HepG2 (cell line): ENCODE data around the gene RUSF1. TPM values are rescaled to one million over a fixed set of nuclear protein-coding genes. Genes with fewer than 3 reads are reported as not detected.

Source experiments
- ATAC-seq: fragments of 200-7000 bp; cut with Tn5 transposase; 3 replicates; pipeline ENCODE4 v1.9.1; 2020; ENCODE audit warnings: mild to moderate bottlenecking, moderate library complexity
- BruUV-seq: library from RNA; stranded (reverse); fragments of 400-500 nt; replicated peaks from 2 replicates; lab custom pipeline; 2021; lab: Mats Ljungman, UMichigan
- CTCF ChIA-PET: fragments of 300-600 bp; formaldehyde crosslinking; extraction: SDS; loops from one replicate; lab custom pipeline; 2021; ENCODE audit warnings: low total read pairs, inconsistent platforms, low intra/inter-chr PET ratio; lab: Yijun Ruan, JAX
- POLR2A ChIA-PET: fragments of 350-600 bp; sonication (Branson Sonifier 250); formaldehyde crosslinking; loops from one replicate; lab custom pipeline; 2020; ENCODE audit warnings: antibody characterized with exemption, inconsistent platforms; lab: Yijun Ruan, JAX
- DNase-seq: peaks from one replicate; pipeline ENCODE4 v3.0.0-alpha.2; 2015; ENCODE audit warnings: low spot score
- FAIRE-seq: peaks from 3 replicates; lab custom pipeline; 2011; peaks lifted over from hg19 to GRCh38; lab: Jason Lieb, UNC
- H2AFZ ChIP-seq: one replicate; pipeline ENCODE4 v1.6.1; 2011; ENCODE audit warnings: low read length, inconsistent platforms
- H3K27ac ChIP-seq: fragments of 300-600 bp; 3 replicates; pipeline ENCODE4 v1.8.0; 2011; ENCODE audit warnings: mixed run types, mild to moderate bottlenecking, mixed read lengths, low read length, inconsistent platforms; ENCODE audit not compliant: insufficient read depth; ENCODE audit errors: extremely low read length
- H3K27me3 ChIP-seq, 2 experiments: fragments of 200-600 bp in 1 of 2; 2 replicates in 1 of 2; 3 replicates in 1 of 2; pipeline versions ENCODE4 v1.6.0 to v1.8.0; 2011; ENCODE audit warnings: low read length in 2 of 2, mild to moderate bottlenecking in 2 of 2, moderate library complexity in 2 of 2, inconsistent platforms in 1 of 2; ENCODE audit not compliant: insufficient read depth in 2 of 2, control insufficient read depth in 1 of 2
- H3K36me3 ChIP-seq, 2 experiments: fragments of 200-600 bp in 1 of 2; replicated peaks in 1 of 2; 2 replicates in 1 of 2; 3 replicates in 1 of 2; pipeline versions ENCODE4 v1.5.1 to v1.8.0; 2011; ENCODE audit warnings: low read length in 2 of 2, inconsistent platforms in 1 of 2; ENCODE audit not compliant: insufficient read depth in 2 of 2, control insufficient read depth in 1 of 2
- H3K4me1 ChIP-seq: 2 replicates; pipeline ENCODE4 v1.5.1; 2012; ENCODE audit warnings: low read length, inconsistent platforms; ENCODE audit not compliant: insufficient read depth
- H3K4me2 ChIP-seq: 2 replicates; pipeline ENCODE4 v1.6.0; 2011; ENCODE audit warnings: low read depth, low read length, inconsistent platforms
- H3K4me3 ChIP-seq, 3 experiments: fragments of 200-600 bp in 1 of 3; sonication (generic), shearing (Covaris generic) in 1 of 3; replicated peaks in 1 of 3; 2 replicates each; pipeline ENCODE4 v1.5.1; 2011 to 2016; ENCODE audit warnings: low read length in 3 of 3, inconsistent platforms in 2 of 3, low read depth in 2 of 3, mild to moderate bottlenecking in 2 of 3, control low read depth in 1 of 3, mixed read lengths in 1 of 3; ENCODE audit not compliant: insufficient read depth in 1 of 3
- H3K79me2 ChIP-seq: one replicate; pipeline ENCODE4 v1.6.1; 2011; ENCODE audit warnings: low read length, inconsistent platforms; ENCODE audit not compliant: insufficient read depth
- H3K9ac ChIP-seq: 2 replicates; pipeline ENCODE4 v1.6.0; 2011; ENCODE audit warnings: mild to moderate bottlenecking, low read depth, low read length, inconsistent platforms; ENCODE audit not compliant: insufficient read depth
- H3K9me3 ChIP-seq: 2 replicates; pipeline ENCODE4 v1.5.1; 2012; ENCODE audit warnings: mild to moderate bottlenecking, low read length
- H4K20me1 ChIP-seq: 2 replicates; pipeline ENCODE4 v1.6.0; 2011; ENCODE audit warnings: inconsistent platforms, mild to moderate bottlenecking, low read length, moderate library complexity; ENCODE audit not compliant: insufficient read depth
- HNF4A ChIP-seq: sonication (generic); formaldehyde crosslinking; IDR thresholded peaks from 2 replicates; pipeline ENCODE4 v1.4.0; 2020; ENCODE audit warnings: missing genetic modification reagents
- HNF4G ChIP-seq, 2 experiments: sonication (generic) in 1 of 2; formaldehyde crosslinking in 1 of 2; IDR thresholded peaks; 2 replicates each; pipeline versions ENCODE4 v1.4.0 to v1.6.1; 2011 to 2020; ENCODE audit warnings: borderline replicate concordance in 2 of 2, low read depth in 2 of 2, mild to moderate bottlenecking in 2 of 2, low read length in 1 of 2, missing genetic modification reagents in 1 of 2, moderate library complexity in 1 of 2
- MED1 ChIP-seq: sonication (generic); formaldehyde crosslinking; IDR thresholded peaks from 2 replicates; pipeline ENCODE4 v1.4.0; 2020; ENCODE audit warnings: missing genetic modification reagents
- NR2F1 ChIP-seq, 2 experiments: fragments of 450-650 bp in 1 of 2; formaldehyde crosslinking in 1 of 2; IDR thresholded peaks; 2 replicates each; pipeline versions ENCODE4 v1.5.0 to v1.6.1; 2016 to 2020; ENCODE audit warnings: mild to moderate bottlenecking in 1 of 2, missing compliant biosample characterization in 1 of 2, missing genetic modification reagents in 1 of 2, moderate library complexity in 1 of 2
- NR2F6 ChIP-seq, 2 experiments: IDR thresholded peaks; 2 replicates each; pipeline ENCODE4 v1.6.1; 2016; ENCODE audit warnings: antibody characterized with exemption in 1 of 2, mild to moderate bottlenecking in 1 of 2
- PAXIP1 ChIP-seq: sonication (generic); formaldehyde crosslinking; conservative IDR thresholded peaks from 2 replicates; pipeline ENCODE4 v1.4.0; 2020; ENCODE audit warnings: mild to moderate bottlenecking, missing genetic modification reagents, moderate library complexity
- RARA ChIP-seq: IDR thresholded peaks from 2 replicates; pipeline ENCODE4 v1.6.1; 2016; ENCODE audit warnings: missing genetic modification reagents, missing compliant biosample characterization
- RXRA ChIP-seq: sonication (generic); formaldehyde crosslinking; IDR thresholded peaks from 2 replicates; pipeline ENCODE4 v1.5.1; 2020; ENCODE audit warnings: missing genetic modification reagents
- YEATS2 ChIP-seq: sonication (generic); formaldehyde crosslinking; IDR thresholded peaks from 2 replicates; pipeline ENCODE4 v1.4.0; 2020; ENCODE audit warnings: missing genetic modification reagents, borderline replicate concordance
- YY1 ChIP-seq: IDR thresholded peaks from 2 replicates; pipeline ENCODE4 v1.6.1; 2011; ENCODE audit warnings: low read length, low read depth, moderate library complexity, mild to moderate bottlenecking; ENCODE audit not compliant: insufficient read depth, insufficient replicate concordance
- ZFY ChIP-seq: sonication (generic); formaldehyde crosslinking; IDR thresholded peaks from 2 replicates; pipeline ENCODE4 v1.4.0; 2020; ENCODE audit warnings: missing genetic modification reagents
- ZNF446 ChIP-seq: sonication (generic); formaldehyde crosslinking; IDR thresholded peaks from 2 replicates; pipeline ENCODE4 v1.5.0; 2020; ENCODE audit warnings: mild to moderate bottlenecking, missing genetic modification reagents
- ZNF652 ChIP-seq: IDR thresholded peaks from 2 replicates; pipeline ENCODE4 v1.6.1; 2016; ENCODE audit warnings: low read depth, borderline replicate concordance
- ZNF703 ChIP-seq: sonication (generic); formaldehyde crosslinking; IDR thresholded peaks from 2 replicates; pipeline ENCODE4 v1.5.1; 2020; ENCODE audit warnings: missing genetic modification reagents, mild to moderate bottlenecking, moderate library complexity, borderline replicate concordance
- ZNF773 ChIP-seq: sonication (generic); formaldehyde crosslinking; IDR thresholded peaks from 2 replicates; pipeline ENCODE4 v1.4.0; 2020; ENCODE audit warnings: missing genetic modification reagents, borderline replicate concordance
- WGBS: methylation state at CpG from one replicate; pipeline ENCODE4 v1.1.6; 2017; ENCODE audit warnings: low lambda C conversion rate; 5-methylcytosine and 5-hydroxymethylcytosine counted together
- in situ Hi-C: cut with HindIII; loops from 2 replicates; pipeline ENCODE4 v1.10.0; 2017; ENCODE audit warnings: low pct_unique_long_range_greater_than_20kb; ENCODE audit not compliant: extremely low pct_ligation_motif_present
- intact Hi-C: fragments of 100-400 bp; cut with micrococcal nuclease; formaldehyde crosslinking; loops from one replicate; pipeline ENCODE4 v1.10.0; 2022; ENCODE audit not compliant: unreplicated experiment
- polyA plus RNA-seq, 8 experiments: library from polyadenylated mRNA; depleted of rRNA in 3 of 8; stranded (reverse) in 7 of 8; unstranded in 1 of 8; fragments of >200 nt; fragmentation: Illumina TruSeq in 4 of 8; extraction: Trizol in 4 of 8; gene quantifications; 2 replicates each; pipeline versions ENCODE4 v1.2.1 to v1.2.3, GENCODE V29; 2011 to 2016; ENCODE audit warnings: low read depth in 4 of 8, missing spikeins in 1 of 8, mixed read lengths in 1 of 8; ENCODE audit not compliant: insufficient read depth in 1 of 8
- total RNA-seq, 5 experiments: library from RNA; depleted of rRNA; stranded (reverse); fragments of >200 nt; fragmentation: Illumina TruSeq; extraction: Trizol; gene quantifications; 2 replicates each; pipeline ENCODE4 v1.2.3, GENCODE V29; 2016; ENCODE audit warnings: low read depth in 1 of 5
- TF ChIP-seq, protein P1 (sequence below): sonication (generic); formaldehyde crosslinking; IDR thresholded peaks from 2 replicates; pipeline ENCODE4 v1.4.0; 2020; ENCODE audit warnings: missing genetic modification reagents, borderline replicate concordance

Gene RUSF1
- total and polyA plus RNA-seq, 2 of the 13 experiments (the other 11 are each of a cell fraction or from before 2014, with no cell fraction given): 40.8 to 50.2 TPM

GRCh38 chr16:31473264-31473984, 34.8 kb downstream of the RUSF1 start:
- FAIRE-seq: no peak
- no TSS peak for BruUV-seq
- Histone ChIP-seq H3K36me3 (no peaks in the 10 kb centered on the region), H3K4me1 (peaks cover 55% of the 10 kb centered on the region), H3K4me2 (no peak overlapping the region), H3K4me3 (no peak overlapping the region), H2AFZ (no peak overlapping the region), H4K20me1 (no peaks in the 10 kb centered on the region), H3K79me2 (no peaks in the 10 kb centered on the region), H3K9ac (no peak overlapping the region), H3K27ac (no peak overlapping the region), H3K27me3 (peaks cover 0 to 7% of the 10 kb centered on the region in 2 experiments; a peak in 1 of 5 replicates), H3K9me3 (no peaks in the 10 kb centered on the region)
- ATAC-seq: no peak
- in situ Hi-C loops (no loop called here), intact Hi-C loops (no loop called here)
- 70% methylated on average over 16 of the region's 17 CpGs for WGBS
- no peak for DNase-seq
- POLR2A ChIA-PET: interaction anchor here (0.6 to 0.7 kb wide), 2 partner anchors 13 to 15 kb away, joined by 4 to 7 read pairs; partner anchors contain the start of gene ARMC5
- CTCF ChIA-PET: no interaction called here
- 0 out of 4 replicates have a peak, but pooled peaks of 1 of the 2 experiments have one; percentile 39 for TF ChIP-seq NR2F1 (CRISPR knock-in tag; IDR thresholded peaks at IDR 0.05)
- peak; percentile 26; the same call in 1 of the 2 replicates for TF ChIP-seq PAXIP1 (CRISPR knock-in tag)
- peak; percentile 79 for TF ChIP-seq RARA (CRISPR knock-in tag)
- peak; percentile 2 for TF ChIP-seq YY1
- TF ChIP-seq ZFY (CRISPR knock-in tag): peak; percentile 20; the same call in 1 of the 2 replicates
- 0 out of 2 replicates have a peak, but pooled peaks have one; percentile 6 for TF ChIP-seq HNF4G (IDR thresholded peaks at IDR 0.05; ENCODE audit: borderline replicate concordance, low read depth, low read length)
- no peak for TF ChIP-seq HNF4G (CRISPR knock-in tag; IDR thresholded peaks at IDR 0.05; ENCODE audit: borderline replicate concordance, low read depth)
- TF ChIP-seq NR2F6 (IDR thresholded peaks at IDR 0.05): peak; percentile 51; the same call in 1 of the 2 replicates
- TF ChIP-seq NR2F6 (CRISPR knock-in tag; IDR thresholded peaks at IDR 0.05): 0 out of 2 replicates have a peak, but pooled peaks have one; percentile 37
- TF ChIP-seq ZNF446 (CRISPR knock-in tag): no peak
- TF ChIP-seq HNF4A (CRISPR knock-in tag): peak; percentile 45; the same call in 1 of the 2 replicates
- TF ChIP-seq MED1 (CRISPR knock-in tag): 0 out of 2 replicates have a peak, but pooled peaks have one; percentile 31
- no peak for TF ChIP-seq YEATS2
- TF ChIP-seq, protein P1, sequence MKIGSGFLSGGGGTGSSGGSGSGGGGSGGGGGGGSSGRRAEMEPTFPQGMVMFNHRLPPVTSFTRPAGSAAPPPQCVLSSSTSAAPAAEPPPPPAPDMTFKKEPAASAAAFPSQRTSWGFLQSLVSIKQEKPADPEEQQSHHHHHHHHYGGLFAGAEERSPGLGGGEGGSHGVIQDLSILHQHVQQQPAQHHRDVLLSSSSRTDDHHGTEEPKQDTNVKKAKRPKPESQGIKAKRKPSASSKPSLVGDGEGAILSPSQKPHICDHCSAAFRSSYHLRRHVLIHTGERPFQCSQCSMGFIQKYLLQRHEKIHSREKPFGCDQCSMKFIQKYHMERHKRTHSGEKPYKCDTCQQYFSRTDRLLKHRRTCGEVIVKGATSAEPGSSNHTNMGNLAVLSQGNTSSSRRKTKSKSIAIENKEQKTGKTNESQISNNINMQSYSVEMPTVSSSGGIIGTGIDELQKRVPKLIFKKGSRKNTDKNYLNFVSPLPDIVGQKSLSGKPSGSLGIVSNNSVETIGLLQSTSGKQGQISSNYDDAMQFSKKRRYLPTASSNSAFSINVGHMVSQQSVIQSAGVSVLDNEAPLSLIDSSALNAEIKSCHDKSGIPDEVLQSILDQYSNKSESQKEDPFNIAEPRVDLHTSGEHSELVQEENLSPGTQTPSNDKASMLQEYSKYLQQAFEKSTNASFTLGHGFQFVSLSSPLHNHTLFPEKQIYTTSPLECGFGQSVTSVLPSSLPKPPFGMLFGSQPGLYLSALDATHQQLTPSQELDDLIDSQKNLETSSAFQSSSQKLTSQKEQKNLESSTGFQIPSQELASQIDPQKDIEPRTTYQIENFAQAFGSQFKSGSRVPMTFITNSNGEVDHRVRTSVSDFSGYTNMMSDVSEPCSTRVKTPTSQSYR (CRISPR knock-in tag): peak; percentile 85
- 0 out of 2 replicates have a peak, but pooled peaks have one; percentile 21 for TF ChIP-seq ZNF773 (CRISPR knock-in tag)
- no peak for TF ChIP-seq ZNF703
- TF ChIP-seq RXRA (CRISPR knock-in tag): peak; percentile 48; the same call in 1 of the 2 replicates
- no peak for TF ChIP-seq ZNF652 (CRISPR knock-in tag)
